IMR-90 (cell line): ENCODE data around the gene TSPAN31. TPM values are rescaled to one million over a fixed set of nuclear protein-coding genes. Genes with fewer than 3 reads are reported as not detected.
A peak's percentile ranks its signal among the peaks of the same experiment; 100 is the strongest.

ENCODE experiments used
- ATAC-seq: fragments of 200-7000 bp; cut with Tn5 transposase; 2 replicates; pipeline ENCODE4 v1.9.1; 2020; ENCODE audit warnings: low read depth, mild to moderate bottlenecking, moderate library complexity
- BruUV-seq: library from RNA; stranded (reverse); fragments of 400-500 nt; replicated peaks from 2 replicates; lab custom pipeline; 2021; lab: Mats Ljungman, UMichigan
- CTCF ChIA-PET: fragments of 300-600 bp; formaldehyde crosslinking; extraction: SDS; loops from one replicate; lab custom pipeline; 2021; ENCODE audit warnings: antibody characterized with exemption; lab: Yijun Ruan, JAX
- POLR2A ChIA-PET: fragments of 300-600 bp; sonication (Branson Sonifier 250); formaldehyde crosslinking; loops from one replicate; lab custom pipeline; 2022; ENCODE audit warnings: antibody characterized with exemption; ENCODE audit not compliant: unreplicated experiment; lab: Charles Lee
- DNase-seq: peaks from one replicate; pipeline ENCODE4 v3.0.0; 2013
- H2AFZ ChIP-seq: replicated peaks from 2 replicates; pipeline ENCODE3; 2013; ENCODE audit warnings: low read length, mild to moderate bottlenecking; ENCODE audit not compliant: poor library complexity
- H2AK5ac ChIP-seq: 2 replicates; pipeline ENCODE4 v1.6.1; 2013; ENCODE audit warnings: low read depth, low read length, inconsistent platforms
- H2AK9ac ChIP-seq: replicated peaks from 2 replicates; pipeline ENCODE3; 2013; ENCODE audit warnings: mild to moderate bottlenecking, low read depth, low read length, moderate library complexity; ENCODE audit not compliant: poor library complexity
- H2BK120ac ChIP-seq: 2 replicates; pipeline ENCODE4 v1.6.1; 2013; ENCODE audit warnings: low read depth, low read length, inconsistent platforms
- H2BK15ac ChIP-seq: 3 replicates; pipeline ENCODE4 v1.6.1; 2013; ENCODE audit warnings: low read depth, low read length, inconsistent platforms
- H2BK20ac ChIP-seq: 2 replicates; pipeline ENCODE4 v1.6.1; 2013; ENCODE audit warnings: low read depth, mild to moderate bottlenecking, inconsistent platforms, low read length, moderate library complexity
- H2BK5ac ChIP-seq: 2 replicates; pipeline ENCODE4 v1.6.1; 2013; ENCODE audit warnings: mild to moderate bottlenecking, low read depth, low read length, inconsistent platforms; ENCODE audit not compliant: poor library complexity, severe bottlenecking
- H3K14ac ChIP-seq: replicated peaks from 2 replicates; pipeline ENCODE4 v1.6.1; 2013; ENCODE audit warnings: low read depth, low read length, inconsistent platforms
- H3K18ac ChIP-seq: 2 replicates; pipeline ENCODE4 v1.6.1; 2013; ENCODE audit warnings: low read depth, low read length, control low read depth
- H3K23ac ChIP-seq: 2 replicates; pipeline ENCODE4 v1.6.1; 2013; ENCODE audit warnings: low read depth, low read length, inconsistent platforms
- H3K27ac ChIP-seq: 2 replicates; pipeline ENCODE4 v1.5.1; 2013; ENCODE audit warnings: mild to moderate bottlenecking, control low read depth, low read length; ENCODE audit not compliant: insufficient read depth
- H3K27me3 ChIP-seq: 2 replicates; pipeline ENCODE4 v1.6.1; 2013; ENCODE audit warnings: low read length; ENCODE audit not compliant: control insufficient read depth, insufficient read depth
- H3K36me3 ChIP-seq: 2 replicates; pipeline ENCODE4 v1.6.1; 2013; ENCODE audit warnings: low read length, mixed read lengths; ENCODE audit not compliant: control insufficient read depth, insufficient read depth
- H3K4ac ChIP-seq: 2 replicates; pipeline ENCODE4 v1.6.1; 2013; ENCODE audit warnings: low read depth, low read length, inconsistent platforms
- H3K4me1 ChIP-seq: 2 replicates; pipeline ENCODE4 v1.6.1; 2013; ENCODE audit warnings: low read length, mixed read lengths; ENCODE audit not compliant: control insufficient read depth, insufficient read depth
- H3K4me2 ChIP-seq: 2 replicates; pipeline ENCODE4 v1.6.1; 2013; ENCODE audit warnings: low read depth, mild to moderate bottlenecking, control low read depth, low read length, moderate library complexity
- H3K4me3 ChIP-seq: 2 replicates; pipeline ENCODE4 v1.5.1; 2013; ENCODE audit warnings: low read depth, mild to moderate bottlenecking, control low read depth, low read length, moderate library complexity; ENCODE audit not compliant: insufficient read depth
- H3K56ac ChIP-seq: 2 replicates; pipeline ENCODE4 v1.6.1; 2013; ENCODE audit warnings: low read length, inconsistent platforms; ENCODE audit not compliant: insufficient read depth; ENCODE audit errors: extremely low read depth
- H3K79me1 ChIP-seq, 2 experiments: 2 replicates each; pipeline ENCODE4 v1.6.1; 2013; ENCODE audit warnings: low read length in 2 of 2, inconsistent platforms in 1 of 2, low read depth in 1 of 2
- H3K9ac ChIP-seq: 2 replicates; pipeline ENCODE4 v1.6.1; 2013; ENCODE audit warnings: low read depth, low read length, control low read depth
- H3K9me1 ChIP-seq: 2 replicates; pipeline ENCODE4 v1.6.1; 2013; ENCODE audit warnings: low read length, inconsistent platforms; ENCODE audit not compliant: insufficient read depth
- H3K9me3 ChIP-seq: 2 replicates; pipeline ENCODE4 v1.6.1; 2013; ENCODE audit warnings: low read length; ENCODE audit not compliant: control insufficient read depth, insufficient read depth
- H4K20me1 ChIP-seq: 2 replicates; pipeline ENCODE4 v1.6.1; 2013; ENCODE audit warnings: low read length, inconsistent platforms; ENCODE audit not compliant: insufficient read depth
- H4K5ac ChIP-seq: 2 replicates; pipeline ENCODE4 v1.6.1; 2013; ENCODE audit warnings: mild to moderate bottlenecking, low read depth, low read length, control low read depth
- H4K8ac ChIP-seq, 2 experiments: 2 replicates each; pipeline ENCODE4 v1.6.1; 2013; ENCODE audit warnings: low read depth in 2 of 2, low read length in 2 of 2, control low read depth in 1 of 2, inconsistent platforms in 1 of 2
- H4K91ac ChIP-seq: 2 replicates; pipeline ENCODE4 v1.6.1; 2013; ENCODE audit warnings: low read depth, low read length, inconsistent platforms; ENCODE audit not compliant: insufficient read depth
- CHD1 ChIP-seq: IDR thresholded peaks from 2 replicates; pipeline ENCODE4 v1.6.1; 2012; ENCODE audit warnings: low read depth, low read length, improper control_type of control experiment
- CTCF ChIP-seq: conservative IDR thresholded peaks from 2 replicates; pipeline ENCODE4 v1.5.1; 2012; ENCODE audit warnings: mild to moderate bottlenecking, low read depth, low read length, improper control_type of control experiment
- FOS ChIP-seq: fragments of 150-350 bp; IDR thresholded peaks from 2 replicates; pipeline ENCODE4 v1.6.1; 2016; ENCODE audit warnings: low read depth, low read length
- MAFK ChIP-seq: IDR thresholded peaks from 2 replicates; pipeline ENCODE4 v1.6.1; 2012; ENCODE audit warnings: low read depth, low read length, improper control_type of control experiment
- MAZ ChIP-seq: IDR thresholded peaks from 2 replicates; pipeline ENCODE4 v1.6.1; 2012; ENCODE audit warnings: low read depth, mild to moderate bottlenecking, low read length, improper control_type of control experiment, moderate library complexity, borderline replicate concordance
- MXI1 ChIP-seq: IDR thresholded peaks from 2 replicates; pipeline ENCODE4 v1.6.1; 2012; ENCODE audit warnings: low read depth, mild to moderate bottlenecking, low read length, moderate library complexity, borderline replicate concordance
- RAD21 ChIP-seq: IDR thresholded peaks from 2 replicates; pipeline ENCODE4 v1.6.1; 2012; ENCODE audit warnings: low read length, improper control_type of control experiment
- whole genome bisulfite sequencing, 2 experiments: methylation state at CpG; one replicate each; pipeline versions ENCODE4 v1.1.5 to v1.1.7; 2013; ENCODE audit warnings: missing lambda C conversion rate in 2 of 2; ENCODE audit not compliant: insufficient read length in 1 of 2; ENCODE audit errors: extremely low coverage in 2 of 2; 5-methylcytosine and 5-hydroxymethylcytosine counted together
- dilution Hi-C: fragments of 300-500 bp; cut with HindIII; formaldehyde crosslinking; loops from one replicate; pipeline ENCODE4 v1.14.3; 2018; ENCODE audit warnings: low sequenced_read_pairs; ENCODE audit not compliant: unreplicated experiment
- in situ Hi-C: fragments of 300-500 bp; cut with MboI; formaldehyde crosslinking; loops from 3 replicates; pipeline ENCODE4 v1.14.3; 2019; ENCODE audit warnings: low sequenced_read_pairs, inconsistent platforms, mixed read lengths
- intact Hi-C: fragments of 100-400 bp; cut with micrococcal nuclease; formaldehyde crosslinking; loops from 2 replicates; pipeline ENCODE4 v1.10.0; 2022
- polyA plus RNA-seq, 3 experiments: library from polyadenylated mRNA; depleted of rRNA; stranded (reverse); fragments of >200 nt; gene quantifications; 2 replicates each; pipeline ENCODE4 v1.2.3, GENCODE V29; 2012; ENCODE audit warnings: low replicate concordance in 1 of 3
- total RNA-seq: library from RNA; depleted of rRNA; stranded (reverse); fragments of >200 nt; gene quantifications from 2 replicates; pipeline ENCODE4 v1.2.3, GENCODE V29; 2012
- TF ChIP-seq, protein P1 (sequence below): fragments of 150-350 bp; IDR thresholded peaks from 2 replicates; pipeline ENCODE4 v1.6.1; 2017; ENCODE audit warnings: mild to moderate bottlenecking, antibody characterized with exemption, low read length, low read depth

Gene TSPAN31
- total and polyA plus RNA-seq, 2 of the 4 experiments (the other 2 are of a cell fraction), result 12.3 to 71.2 TPM

GRCh38 chr12:57745485-57745881 is 644 bp downstream of the TSPAN31 start:
- Histone ChIP-seq H2BK20ac (peak overlapping the region; percentile 28; the same call in 1 of the 2 replicates), H2BK120ac (peak overlapping the region; percentile 57), H4K20me1 (0 out of 2 replicates have a peak, but pooled peaks cover 3% of the 10 kb centered on the region), H3K9ac (peak overlapping the region; percentile 90), H2BK5ac (peak overlapping the region; percentile 45), H3K4me2 (peak overlapping the region; percentile 94), H3K56ac (peak overlapping the region; percentile 97), H3K9me1 (peaks cover 10% of the 10 kb centered on the region), H4K91ac (peak overlapping the region; percentile 96), H3K4me3 (peak overlapping the region; percentile 69), H3K9me3 (no peaks in the 10 kb centered on the region), H3K4me1 (peaks cover 3% of the 10 kb centered on the region), H4K5ac (peak overlapping the region; percentile 80), H3K27me3 (peaks cover 17% of the 10 kb centered on the region), H2AFZ (peak overlapping the region; percentile 96), H3K4ac (peak overlapping the region; percentile 100), H2AK9ac (peak overlapping the region; percentile 99), H4K8ac (peak overlapping the region; percentile 74 to 100), H3K79me1 (peaks cover 17 to 41% of the 10 kb centered on the region in 2 experiments; a peak in 3 of 4 replicates), H2AK5ac (peak overlapping the region; percentile 98), H3K36me3 (peaks cover 18% of the 10 kb centered on the region), H3K27ac (peak overlapping the region; percentile 93), H2BK15ac (0 out of 3 replicates have a peak overlapping the region, but pooled peaks have one; percentile 9), H3K23ac (peak overlapping the region; percentile 98), H3K14ac (peak overlapping the region; percentile 100), H3K18ac (peak overlapping the region; percentile 9; the same call in 1 of the 2 replicates)
- no peak for ATAC-seq
- intact Hi-C loops (no loop called here), in situ Hi-C loops (no loop called here), dilution Hi-C loops (no loop called here)
- no CpG with 5 or more reads among the region's 8 CpGs for WGBS, 2 experiments
- no TSS peak for BruUV-seq
- DNase-seq, result peak; percentile 7
- POLR2A ChIA-PET, result no interaction called here
- CTCF ChIA-PET, result interaction anchor here (1.9 kb wide), 1 partner anchor 9 kb away, joined by 6 read pairs; no protein-coding TSS in a partner anchor
- TF ChIP-seq FOS (no peak), CTCF (no peak), RAD21 (no peak), MAFK (no peak), MAZ (no peak), CHD1 (no peak), MXI1 (no peak)
- TF ChIP-seq, protein P1, sequence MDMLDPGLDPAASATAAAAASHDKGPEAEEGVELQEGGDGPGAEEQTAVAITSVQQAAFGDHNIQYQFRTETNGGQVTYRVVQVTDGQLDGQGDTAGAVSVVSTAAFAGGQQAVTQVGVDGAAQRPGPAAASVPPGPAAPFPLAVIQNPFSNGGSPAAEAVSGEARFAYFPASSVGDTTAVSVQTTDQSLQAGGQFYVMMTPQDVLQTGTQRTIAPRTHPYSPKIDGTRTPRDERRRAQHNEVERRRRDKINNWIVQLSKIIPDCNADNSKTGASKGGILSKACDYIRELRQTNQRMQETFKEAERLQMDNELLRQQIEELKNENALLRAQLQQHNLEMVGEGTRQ, result no peak
